Raji (cell line): ENCODE data around the gene KCNJ12.

ENCODE experiments used
- POLR2A ChIP-seq: IDR thresholded peaks from 2 replicates; pipeline ENCODE4 v1.6.1; 2011; ENCODE audit warnings: low read depth, low read length, control low read depth; ENCODE audit not compliant: insufficient read depth

The KCNJ12 gene

GRCh38 chr17:21376081-21376758, at the start of gene KCNJ12:
Gene KCNJ12 (plus strand): TSS chr17:21376357. CDS start chr17:21415343, 38,986 bp downstream.
- no peak for TF ChIP-seq POLR2A

- no peak for TF ChIP-seq POLR2A
Observed at GRCh38 chr17:21330436-21331160, 45.6 kb upstream of the KCNJ12 start.

DNA sequence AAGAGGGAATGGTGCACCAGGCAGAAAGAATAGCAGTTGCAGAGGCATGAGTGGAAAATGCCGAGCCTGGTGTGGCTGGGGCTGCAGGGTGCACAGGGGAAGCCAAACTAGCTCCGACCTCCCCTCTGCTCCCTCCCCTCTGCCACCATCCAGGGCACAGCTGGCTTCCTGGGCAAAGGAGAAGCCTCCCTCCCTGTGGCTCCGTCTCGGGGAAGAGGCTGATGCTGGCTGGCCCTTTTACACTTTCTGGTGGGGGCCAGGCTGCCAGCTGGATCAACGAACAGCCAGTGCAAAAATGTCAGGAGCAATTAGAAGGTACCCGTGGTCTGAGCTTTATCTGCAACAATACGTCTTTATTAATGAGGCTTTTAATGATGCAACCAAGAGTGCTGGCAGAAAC, 37.1 kb upstream of the KCNJ12 start:
- no peak for TF ChIP-seq POLR2A

- no peak for TF ChIP-seq POLR2A
Observed at GRCh38 chr17:21345236-21345635, 30.9 kb upstream of the KCNJ12 start.

- no peak for TF ChIP-seq POLR2A
Observed at GRCh38 chr17:21351366-21352065, 24.6 kb upstream of the KCNJ12 start.

- TF ChIP-seq POLR2A, result no peak
Observed at GRCh38 chr17:21352221-21352980, 23.8 kb upstream of the KCNJ12 start.

DNA sequence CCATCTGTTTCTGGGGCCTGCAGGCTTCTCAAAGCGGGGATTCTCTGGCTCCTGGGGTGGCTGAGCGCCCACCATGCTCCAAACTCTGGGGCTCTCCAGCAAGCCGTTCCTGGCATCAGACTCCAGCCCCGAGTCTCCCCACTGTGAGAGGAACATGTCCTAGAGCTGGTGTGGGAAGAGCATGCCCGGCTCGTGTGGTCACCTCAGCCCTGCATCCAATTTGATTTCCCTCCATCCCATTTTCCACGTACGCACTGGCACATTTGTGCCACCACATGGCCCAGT, 23.2 kb upstream of the KCNJ12 start:
- no peak for TF ChIP-seq POLR2A

DNA sequence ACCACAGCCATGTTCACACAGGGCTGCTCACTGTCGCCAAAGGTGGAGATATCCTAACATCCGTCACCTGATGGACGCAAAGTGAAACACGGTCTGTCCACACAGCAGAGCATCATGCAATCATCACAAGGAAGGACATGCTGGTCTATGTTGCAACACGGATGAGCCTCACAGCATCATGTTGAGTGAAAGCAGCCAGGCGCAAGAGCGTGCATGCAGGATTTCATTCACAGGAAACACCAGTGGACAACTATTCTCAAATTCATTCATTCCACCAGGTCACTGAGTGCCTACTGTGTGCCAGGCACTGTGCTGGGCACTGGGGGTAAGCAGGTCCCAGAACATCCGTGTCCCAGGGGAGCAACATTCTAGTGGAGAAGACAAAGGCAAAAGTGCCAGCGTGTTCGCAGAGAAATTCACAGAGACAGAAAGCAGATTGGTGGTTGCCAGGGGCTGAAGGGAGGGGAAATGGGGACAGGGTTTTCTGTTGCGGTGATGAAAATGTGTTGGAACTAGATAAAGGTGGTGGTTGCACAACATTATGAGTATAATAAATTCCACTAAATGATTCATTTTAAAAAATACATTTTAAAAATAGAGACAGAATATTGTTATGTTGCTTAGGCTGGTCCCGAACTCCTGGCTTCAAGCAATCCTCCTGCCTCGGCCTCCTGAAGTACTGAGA, 22.7 kb upstream of the KCNJ12 start:
- no peak for TF ChIP-seq POLR2A

DNA sequence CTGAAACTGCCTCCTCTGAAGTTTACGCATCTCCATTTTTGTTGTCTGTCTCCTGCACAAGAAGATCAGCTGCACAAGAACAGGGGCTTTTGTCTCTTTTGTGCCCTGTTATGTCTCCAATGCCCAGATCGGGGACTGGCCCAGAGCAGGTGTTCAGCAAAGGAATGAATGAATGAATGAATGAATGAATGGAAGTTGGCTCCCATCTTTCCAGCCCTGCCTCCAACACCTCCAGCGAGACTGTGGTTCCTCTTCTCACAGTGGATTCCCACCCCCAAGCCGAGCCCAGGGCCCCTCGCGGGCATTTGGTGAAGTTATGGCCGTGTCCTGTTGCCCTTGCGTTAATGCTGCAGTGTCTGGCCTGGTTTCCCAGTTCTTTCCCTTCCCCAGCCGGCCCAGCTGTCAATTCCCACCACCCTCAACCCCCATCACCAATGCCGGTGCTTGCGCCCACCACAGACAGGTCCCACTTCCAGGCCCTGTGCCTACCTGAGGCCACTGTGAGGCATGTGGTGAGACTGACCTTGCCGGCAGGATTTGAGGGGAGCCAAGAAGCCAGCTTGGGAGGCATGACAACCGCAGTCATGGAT, 21.3 kb upstream of the KCNJ12 start:
- TF ChIP-seq POLR2A, result no peak

GRCh38 chr17:21355586-21355985, 20.6 kb upstream of the KCNJ12 start:
- no peak for TF ChIP-seq POLR2A

GRCh38 chr17:21356537-21357127, 19.5 kb upstream of the KCNJ12 start:
- no peak for TF ChIP-seq POLR2A

- TF ChIP-seq POLR2A, result no peak
Observed at GRCh38 chr17:21357281-21357680, 18.9 kb upstream of the KCNJ12 start.

DNA sequence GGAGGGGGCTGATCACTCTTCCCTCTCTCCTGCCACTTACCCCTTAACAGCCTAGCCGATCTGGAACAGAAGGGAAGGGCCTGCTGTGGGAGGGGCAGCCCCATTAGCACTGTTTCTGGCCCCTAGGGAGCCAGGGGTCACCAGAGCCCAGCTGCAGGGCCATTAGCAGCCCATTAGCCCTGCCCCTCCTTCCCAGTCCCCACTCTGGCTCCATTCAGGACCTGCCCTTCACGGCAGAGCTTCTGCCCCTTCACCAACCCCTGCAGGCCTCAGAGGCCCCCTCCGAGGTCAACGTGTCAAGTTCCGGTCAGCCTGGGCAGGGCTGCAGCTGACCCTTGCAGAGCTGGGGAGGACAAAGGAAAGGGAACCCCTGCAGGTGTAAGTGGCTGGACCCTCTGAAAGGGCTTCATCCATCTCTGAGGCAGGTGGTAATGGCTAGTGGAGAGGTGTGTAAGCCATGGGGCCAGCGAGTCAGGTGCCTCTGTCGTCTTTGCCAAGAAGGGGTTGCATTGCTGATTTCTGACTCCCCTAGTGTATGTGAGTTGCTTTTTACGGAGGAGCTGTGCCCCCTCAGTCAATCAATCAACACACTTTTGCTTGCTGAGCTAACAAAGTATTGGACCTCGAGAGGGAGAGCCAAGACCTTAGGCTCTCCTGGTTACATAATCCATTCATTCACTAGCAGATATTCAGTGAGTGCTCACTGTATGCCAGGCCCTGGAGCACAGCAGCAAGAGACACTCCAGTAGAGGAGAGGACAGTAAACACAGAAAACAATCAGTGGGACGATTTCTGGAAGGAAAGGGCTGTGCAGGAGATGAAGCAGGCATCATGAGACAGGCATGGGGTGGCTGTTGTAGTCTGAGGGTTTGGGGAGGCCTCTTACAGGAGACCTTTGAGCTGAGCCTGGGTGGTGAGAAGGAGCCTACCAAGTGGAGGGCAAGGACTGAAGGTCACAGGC, 18.2 kb upstream of the KCNJ12 start:
- TF ChIP-seq POLR2A, result no peak
